Measurements from ENCODE around the gene TMEM232. TPM values are rescaled to one million over a fixed set of nuclear protein-coding genes. Genes with fewer than 3 reads are reported as not detected.

Gene TMEM232
- total RNA-seq, 1 donor from 2014 or later = 2.3 TPM

DNA sequence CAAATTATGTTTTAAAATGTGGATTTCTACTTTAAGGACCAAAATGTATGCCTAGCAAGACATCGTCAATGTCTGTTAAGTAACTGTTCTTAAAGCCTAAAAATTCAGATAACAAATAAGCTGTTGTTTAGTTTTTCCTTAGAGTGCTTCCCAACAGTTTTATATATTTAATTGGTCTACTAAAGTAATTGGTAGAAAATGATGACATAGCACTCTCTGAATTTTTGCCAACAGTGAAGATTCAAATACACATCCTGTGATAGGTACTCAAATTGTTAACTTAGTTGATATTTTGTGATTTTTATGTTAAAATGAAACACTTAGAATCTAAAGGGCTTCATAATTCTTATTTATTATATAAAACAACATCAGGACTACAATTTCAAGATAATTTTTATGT, 107.5 kb downstream of the TMEM232 start:
- no peaks in the 10 kb centered on the region for H3K27me3 Mint-ChIP-seq (ENCODE audit: low read depth)
- H3K27ac Mint-ChIP-seq (ENCODE audit: unreplicated experiment) = no peak overlapping the region
- H3K36me3 Mint-ChIP-seq (ENCODE audit: low read depth) = peaks cover 5% of the 10 kb centered on the region
- H3K9me3 Mint-ChIP-seq (ENCODE audit: low read depth) = peaks cover 18% of the 10 kb centered on the region
- TF ChIP-seq, protein P1, sequence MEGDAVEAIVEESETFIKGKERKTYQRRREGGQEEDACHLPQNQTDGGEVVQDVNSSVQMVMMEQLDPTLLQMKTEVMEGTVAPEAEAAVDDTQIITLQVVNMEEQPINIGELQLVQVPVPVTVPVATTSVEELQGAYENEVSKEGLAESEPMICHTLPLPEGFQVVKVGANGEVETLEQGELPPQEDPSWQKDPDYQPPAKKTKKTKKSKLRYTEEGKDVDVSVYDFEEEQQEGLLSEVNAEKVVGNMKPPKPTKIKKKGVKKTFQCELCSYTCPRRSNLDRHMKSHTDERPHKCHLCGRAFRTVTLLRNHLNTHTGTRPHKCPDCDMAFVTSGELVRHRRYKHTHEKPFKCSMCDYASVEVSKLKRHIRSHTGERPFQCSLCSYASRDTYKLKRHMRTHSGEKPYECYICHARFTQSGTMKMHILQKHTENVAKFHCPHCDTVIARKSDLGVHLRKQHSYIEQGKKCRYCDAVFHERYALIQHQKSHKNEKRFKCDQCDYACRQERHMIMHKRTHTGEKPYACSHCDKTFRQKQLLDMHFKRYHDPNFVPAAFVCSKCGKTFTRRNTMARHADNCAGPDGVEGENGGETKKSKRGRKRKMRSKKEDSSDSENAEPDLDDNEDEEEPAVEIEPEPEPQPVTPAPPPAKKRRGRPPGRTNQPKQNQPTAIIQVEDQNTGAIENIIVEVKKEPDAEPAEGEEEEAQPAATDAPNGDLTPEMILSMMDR (IDR thresholded peaks at IDR 0.05) = no peak
- no peak overlapping the region for H3K4me3 Mint-ChIP-seq (ENCODE audit: unreplicated experiment)
- DNase-seq (ENCODE audit: low spot score) = no peak
- H3K4me1 Mint-ChIP-seq (ENCODE audit: low read depth) = peaks cover 8% of the 10 kb centered on the region

GRCh38 chr5:110616009-110616408, 110.5 kb downstream of the TMEM232 start:
- Mint-ChIP-seq H3K27me3 (ENCODE audit: low read depth) (no peaks in the 10 kb centered on the region), H3K4me1 (ENCODE audit: low read depth) (no peaks in the 10 kb centered on the region), H3K27ac (ENCODE audit: unreplicated experiment) (no peak overlapping the region), H3K36me3 (ENCODE audit: low read depth) (peaks cover 5% of the 10 kb centered on the region), H3K4me3 (ENCODE audit: unreplicated experiment) (no peak overlapping the region), H3K9me3 (ENCODE audit: low read depth) (peaks cover 18% of the 10 kb centered on the region)
- DNase-seq (ENCODE audit: low spot score) = no peak
- TF ChIP-seq, protein P1 (IDR thresholded peaks at IDR 0.05) = no peak

GRCh38 chr5:110612794-110613247, 113.7 kb downstream of the TMEM232 start:
- no peak overlapping the region for H3K4me3 Mint-ChIP-seq (ENCODE audit: unreplicated experiment)
- peaks cover 18% of the 10 kb centered on the region for H3K9me3 Mint-ChIP-seq (ENCODE audit: low read depth)
- no peaks in the 10 kb centered on the region for H3K4me1 Mint-ChIP-seq (ENCODE audit: low read depth)
- H3K27me3 Mint-ChIP-seq (ENCODE audit: low read depth) = no peaks in the 10 kb centered on the region
- DNase-seq (ENCODE audit: low spot score) = no peak
- no peak overlapping the region for H3K27ac Mint-ChIP-seq (ENCODE audit: unreplicated experiment)
- TF ChIP-seq, protein P1 (IDR thresholded peaks at IDR 0.05) = no peak
- peaks cover 5% of the 10 kb centered on the region for H3K36me3 Mint-ChIP-seq (ENCODE audit: low read depth)

GRCh38 chr5:110611817-110612216, 114.7 kb downstream of the TMEM232 start:
- Mint-ChIP-seq H3K4me3 (ENCODE audit: unreplicated experiment) (no peak overlapping the region), H3K4me1 (ENCODE audit: low read depth) (no peaks in the 10 kb centered on the region), H3K36me3 (ENCODE audit: low read depth) (peaks cover 5% of the 10 kb centered on the region), H3K9me3 (ENCODE audit: low read depth) (peaks cover 13% of the 10 kb centered on the region), H3K27ac (ENCODE audit: unreplicated experiment) (no peak overlapping the region), H3K27me3 (ENCODE audit: low read depth) (no peaks in the 10 kb centered on the region)
- DNase-seq (ENCODE audit: low spot score) = no peak
- TF ChIP-seq, protein P1 (IDR thresholded peaks at IDR 0.05) = no peak

- Mint-ChIP-seq H3K9me3 (ENCODE audit: low read depth) (peaks cover 23% of the 10 kb centered on the region), H3K36me3 (ENCODE audit: low read depth) (peaks cover 7% of the 10 kb centered on the region), H3K4me3 (ENCODE audit: unreplicated experiment) (no peak overlapping the region), H3K27ac (ENCODE audit: unreplicated experiment) (no peak overlapping the region), H3K27me3 (ENCODE audit: low read depth) (peaks cover 2% of the 10 kb centered on the region), H3K4me1 (ENCODE audit: low read depth) (no peaks in the 10 kb centered on the region)
- no peak for DNase-seq (ENCODE audit: low spot score)
- TF ChIP-seq, protein P1 (IDR thresholded peaks at IDR 0.05) = no peak
Observed at GRCh38 chr5:110594866-110595265, 131.6 kb downstream of the TMEM232 start.

All from chondrocyte (in vitro differentiated cells).